Measurements from ENCODE around the gene DNAJC22.

DNAJC22 gene

GRCh38 chr12:49346659-49347310 lies at the start of gene DNAJC22:
DNAJC22 (plus strand) TSS chr12:49346888; CDS start chr12:49348873, 1,985 bp downstream.
- Histone ChIP-seq H3K9me3 (ENCODE audit: severe bottlenecking) (no peaks in the 10 kb centered on the region), H3K4me3 (ENCODE audit: severe bottlenecking) (peak within 1 kb of the TSS; percentile 12), H3K27ac (ENCODE audit: poor library complexity, severe bottlenecking) (no peak within 1 kb of the TSS), H3K27me3 (ENCODE audit: insufficient read depth, poor library complexity, severe bottlenecking) (peaks cover 55% of the 10 kb centered on the region), H3K4me1 (ENCODE audit: insufficient read depth, poor library complexity, severe bottlenecking) (peaks cover 13% of the 10 kb centered on the region), H3K36me3 (ENCODE audit: low read depth) (no peaks in the 10 kb centered on the region)
- TF ChIP-seq CTCF (IDR thresholded peaks at IDR 0.05; ENCODE audit: poor library complexity, severe bottlenecking): no peak
- ATAC-seq (ENCODE audit: low read depth) (peak; percentile 7; the same call in 1 of the 3 replicates), DNase-seq (ENCODE audit: low spot score) (no peak)

GRCh38 chr12:49297695-49298060 lies 49.0 kb upstream of the DNAJC22 start:
- peak overlapping the region; percentile 27 for H3K4me3 ChIP-seq (ENCODE audit: severe bottlenecking)
- ATAC-seq (ENCODE audit: low read depth): no peak; the same call in 2 of the 3 replicates
- H3K4me1 ChIP-seq (ENCODE audit: insufficient read depth, poor library complexity, severe bottlenecking): no peaks in the 10 kb centered on the region
- DNase-seq (ENCODE audit: low spot score): peak; percentile 38
- H3K9me3 ChIP-seq (ENCODE audit: severe bottlenecking): no peaks in the 10 kb centered on the region
- H3K27ac ChIP-seq (ENCODE audit: poor library complexity, severe bottlenecking): no peak overlapping the region
- H3K36me3 ChIP-seq (ENCODE audit: low read depth): no peaks in the 10 kb centered on the region
- H3K27me3 ChIP-seq (ENCODE audit: insufficient read depth, poor library complexity, severe bottlenecking): peaks cover 24% of the 10 kb centered on the region
- TF ChIP-seq CTCF (IDR thresholded peaks at IDR 0.05; ENCODE audit: poor library complexity, severe bottlenecking): no peak

- Histone ChIP-seq H3K9me3 (ENCODE audit: severe bottlenecking) (no peaks in the 10 kb centered on the region), H3K27ac (ENCODE audit: poor library complexity, severe bottlenecking) (no peak overlapping the region), H3K36me3 (ENCODE audit: low read depth) (no peaks in the 10 kb centered on the region), H3K27me3 (ENCODE audit: insufficient read depth, poor library complexity, severe bottlenecking) (peaks cover 24% of the 10 kb centered on the region), H3K4me3 (ENCODE audit: severe bottlenecking) (no peak overlapping the region), H3K4me1 (ENCODE audit: insufficient read depth, poor library complexity, severe bottlenecking) (no peaks in the 10 kb centered on the region)
- TF ChIP-seq CTCF (IDR thresholded peaks at IDR 0.05; ENCODE audit: poor library complexity, severe bottlenecking): no peak
- ATAC-seq (ENCODE audit: low read depth) (0 out of 3 replicates have a peak, but pooled peaks have one; percentile 9), DNase-seq (ENCODE audit: low spot score) (peak; percentile 45)
These were observed 48.5 kb upstream of the DNAJC22 start for GRCh38 chr12:49298160-49298559.

- no peaks in the 10 kb centered on the region for H3K36me3 ChIP-seq (ENCODE audit: low read depth)
- H3K4me1 ChIP-seq (ENCODE audit: insufficient read depth, poor library complexity, severe bottlenecking): no peaks in the 10 kb centered on the region
- DNase-seq (ENCODE audit: low spot score) (no peak), ATAC-seq (ENCODE audit: low read depth) (no peak)
- H3K27me3 ChIP-seq (ENCODE audit: insufficient read depth, poor library complexity, severe bottlenecking): peaks cover 10% of the 10 kb centered on the region
- no peak for TF ChIP-seq CTCF (IDR thresholded peaks at IDR 0.05; ENCODE audit: poor library complexity, severe bottlenecking)
- no peak overlapping the region for H3K4me3 ChIP-seq (ENCODE audit: severe bottlenecking)
- H3K27ac ChIP-seq (ENCODE audit: poor library complexity, severe bottlenecking): no peak overlapping the region
- no peaks in the 10 kb centered on the region for H3K9me3 ChIP-seq (ENCODE audit: severe bottlenecking)
These were observed 44.9 kb upstream of the DNAJC22 start for GRCh38 chr12:49301760-49302159.

- Histone ChIP-seq H3K27me3 (ENCODE audit: insufficient read depth, poor library complexity, severe bottlenecking) (no peaks in the 10 kb centered on the region), H3K36me3 (ENCODE audit: low read depth) (no peaks in the 10 kb centered on the region), H3K9me3 (ENCODE audit: severe bottlenecking) (no peaks in the 10 kb centered on the region), H3K4me3 (ENCODE audit: severe bottlenecking) (no peak overlapping the region), H3K4me1 (ENCODE audit: insufficient read depth, poor library complexity, severe bottlenecking) (no peaks in the 10 kb centered on the region), H3K27ac (ENCODE audit: poor library complexity, severe bottlenecking) (no peak overlapping the region)
- ATAC-seq (ENCODE audit: low read depth) (no peak), DNase-seq (ENCODE audit: low spot score) (no peak)
- no peak for TF ChIP-seq CTCF (IDR thresholded peaks at IDR 0.05; ENCODE audit: poor library complexity, severe bottlenecking)
These were observed 42.5 kb upstream of the DNAJC22 start for GRCh38 chr12:49304161-49304560.
